ENCODE results near the gene ARHGEF11. TPM values are rescaled to one million over a fixed set of nuclear protein-coding genes. Genes with fewer than 3 reads are reported as not detected.

The ARHGEF11 gene, protein sequence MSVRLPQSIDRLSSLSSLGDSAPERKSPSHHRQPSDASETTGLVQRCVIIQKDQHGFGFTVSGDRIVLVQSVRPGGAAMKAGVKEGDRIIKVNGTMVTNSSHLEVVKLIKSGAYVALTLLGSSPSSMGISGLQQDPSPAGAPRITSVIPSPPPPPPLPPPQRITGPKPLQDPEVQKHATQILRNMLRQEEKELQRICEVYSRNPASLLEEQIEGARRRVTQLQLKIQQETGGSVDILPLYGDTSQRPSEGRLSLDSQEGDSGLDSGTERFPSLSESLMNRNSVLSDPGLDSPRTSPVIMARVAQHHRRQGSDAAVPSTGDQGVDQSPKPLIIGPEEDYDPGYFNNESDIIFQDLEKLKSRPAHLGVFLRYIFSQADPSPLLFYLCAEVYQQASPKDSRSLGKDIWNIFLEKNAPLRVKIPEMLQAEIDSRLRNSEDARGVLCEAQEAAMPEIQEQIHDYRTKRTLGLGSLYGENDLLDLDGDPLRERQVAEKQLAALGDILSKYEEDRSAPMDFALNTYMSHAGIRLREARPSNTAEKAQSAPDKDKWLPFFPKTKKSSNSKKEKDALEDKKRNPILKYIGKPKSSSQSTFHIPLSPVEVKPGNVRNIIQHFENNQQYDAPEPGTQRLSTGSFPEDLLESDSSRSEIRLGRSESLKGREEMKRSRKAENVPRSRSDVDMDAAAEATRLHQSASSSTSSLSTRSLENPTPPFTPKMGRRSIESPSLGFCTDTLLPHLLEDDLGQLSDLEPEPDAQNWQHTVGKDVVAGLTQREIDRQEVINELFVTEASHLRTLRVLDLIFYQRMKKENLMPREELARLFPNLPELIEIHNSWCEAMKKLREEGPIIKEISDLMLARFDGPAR (N-terminal part only)
- 10 to 100 TPM; 25.8 to 54.9 (median 38.8) TPM for total RNA-seq
- 10 to 100 TPM; 30.4 to 32.1 TPM for polyA plus RNA-seq
- total RNA-seq: 82.9 reads per million, percentile 81 among the genes with 10 or more reads in this experiment

- DNase-seq (peak in 6 of 9 donors; percentile 7 to 60 (median 10)), ATAC-seq (peak; percentile 73)
- peak within 1 kb of the TSS; percentile 88 to 99 (median 92) for H3K4me3 Mint-ChIP-seq
- Histone ChIP-seq H3K27ac (ENCODE audit: low read depth, low read length) (no peak within 1 kb of the TSS), H3K27me3 (ENCODE audit: control insufficient read depth in 2 of 2, insufficient read depth in 2 of 2, low read length in 2 of 2) (peaks cover 14 to 15% of the 10 kb centered on the region in 2 donors), H3K4me1 (ENCODE audit: control insufficient read depth in 2 of 2, insufficient read depth in 2 of 2, low read length in 2 of 2) (peaks cover 0 to 4% of the 10 kb centered on the region in 2 donors), H3K36me3 (ENCODE audit: control insufficient read depth in 2 of 3, insufficient read depth in 3 of 3, low read length in 3 of 3) (no peaks in the 10 kb centered on the region), H3K9me3 (ENCODE audit: control insufficient read depth in 2 of 3, low read length in 3 of 3) (no peaks in the 10 kb centered on the region), H3K4me3 (ENCODE audit: low read length) (peak within 1 kb of the TSS; percentile 13)
- H3K4me1 Mint-ChIP-seq: peaks cover 6 to 20% (median 17%) of the 10 kb centered on the region in 7 donors
- peak within 1 kb of the TSS in 3 of 9 donors; percentile 2 to 61 (median 47) for H3K27ac Mint-ChIP-seq
- intact Hi-C loops (cut with micrococcal nuclease): no loop called here
- H3K36me3 Mint-ChIP-seq: peaks cover 0 to 7% (median 2%) of the 10 kb centered on the region in 5 donors
- ChIA-PET CTCF (no interaction called here), POLR2A (no interaction called here)
- peaks cover 72 to 89% (median 80%) of the 10 kb centered on the region in 5 donors for H3K27me3 Mint-ChIP-seq
- H3K9me3 Mint-ChIP-seq: peaks cover 0 to 5% (median 0%) of the 10 kb centered on the region in 11 donors
Measured at GRCh38 chr1:157045250-157046218, at the start of gene ARHGEF11. ARHGEF11 (minus strand) TSS chr1:157045742; CDS start chr1:157044330, 1,412 bp downstream.

GRCh38 chr1:157095091-157095490, 49.5 kb upstream of the ARHGEF11 start:
- Histone ChIP-seq H3K4me1 (ENCODE audit: control insufficient read depth in 2 of 2, insufficient read depth in 2 of 2, low read length in 2 of 2) (peaks cover 0 to 4% of the 10 kb centered on the region in 2 donors), H3K4me3 (ENCODE audit: low read length) (no peak overlapping the region), H3K27ac (ENCODE audit: low read depth, low read length) (no peak overlapping the region), H3K36me3 (ENCODE audit: control insufficient read depth in 2 of 3, insufficient read depth in 3 of 3, low read length in 3 of 3) (no peaks in the 10 kb centered on the region), H3K27me3 (ENCODE audit: control insufficient read depth in 2 of 2, insufficient read depth in 2 of 2, low read length in 2 of 2) (no peaks in the 10 kb centered on the region), H3K9me3 (ENCODE audit: control insufficient read depth in 2 of 3, low read length in 3 of 3) (no peaks in the 10 kb centered on the region)
- Mint-ChIP-seq H3K4me3 (no peak overlapping the region), H3K4me1 (peaks cover 0 to 8% (median 0%) of the 10 kb centered on the region in 7 donors), H3K9me3 (no peaks in the 10 kb centered on the region), H3K36me3 (no peaks in the 10 kb centered on the region), H3K27ac (no peak overlapping the region), H3K27me3 (peaks cover 0 to 3% (median 0%) of the 10 kb centered on the region in 5 donors)
- CTCF ChIA-PET: interaction anchor here (11.3 kb wide), 1 partner anchor 59 kb away, joined by 292 read pairs; no protein-coding TSS in a partner anchor
- DNase-seq (no peak), ATAC-seq (no peak)
- POLR2A ChIA-PET: no interaction called here
- intact Hi-C loops (cut with micrococcal nuclease): loop anchor here in 1 of 2 donors (10.0 kb wide), 1 partner anchor 390 kb away; no protein-coding TSS in a partner anchor

GRCh38 chr1:157092831-157093230, 47.3 kb upstream of the ARHGEF11 start:
- Mint-ChIP-seq H3K36me3 (no peaks in the 10 kb centered on the region), H3K4me3 (no peak overlapping the region), H3K27me3 (peaks cover 0 to 11% (median 0%) of the 10 kb centered on the region in 5 donors), H3K4me1 (peaks cover 0 to 8% (median 0%) of the 10 kb centered on the region in 7 donors), H3K9me3 (no peaks in the 10 kb centered on the region), H3K27ac (no peak overlapping the region)
- ATAC-seq (no peak), DNase-seq (no peak)
- no peak overlapping the region for H3K4me3 ChIP-seq (ENCODE audit: low read length)
- peaks cover 0 to 4% of the 10 kb centered on the region in 2 donors for H3K4me1 ChIP-seq (ENCODE audit: control insufficient read depth in 2 of 2, insufficient read depth in 2 of 2, low read length in 2 of 2)
- intact Hi-C loops (cut with micrococcal nuclease): loop anchor here (5.0 to 10.0 kb wide), 2 partner anchors 44 to 392 kb away; partner anchors contain the start of gene ETV3 (in 1 of the 2)
- no peaks in the 10 kb centered on the region for H3K9me3 ChIP-seq (ENCODE audit: control insufficient read depth in 2 of 3, low read length in 3 of 3)
- ChIA-PET CTCF (interaction anchor here (11.3 kb wide), 1 partner anchor 61 kb away, joined by 292 read pairs; no protein-coding TSS in a partner anchor), POLR2A (no interaction called here)
- no peak overlapping the region for H3K27ac ChIP-seq (ENCODE audit: low read depth, low read length)
- H3K27me3 ChIP-seq (ENCODE audit: control insufficient read depth in 2 of 2, insufficient read depth in 2 of 2, low read length in 2 of 2): no peaks in the 10 kb centered on the region
- H3K36me3 ChIP-seq (ENCODE audit: control insufficient read depth in 2 of 3, insufficient read depth in 3 of 3, low read length in 3 of 3): no peaks in the 10 kb centered on the region

- H3K4me1 Mint-ChIP-seq: peaks cover 0 to 8% (median 0%) of the 10 kb centered on the region in 7 donors
- Histone ChIP-seq H3K36me3 (ENCODE audit: control insufficient read depth in 2 of 3, insufficient read depth in 3 of 3, low read length in 3 of 3) (no peaks in the 10 kb centered on the region), H3K27me3 (ENCODE audit: control insufficient read depth in 2 of 2, insufficient read depth in 2 of 2, low read length in 2 of 2) (no peaks in the 10 kb centered on the region), H3K4me3 (ENCODE audit: low read length) (no peak overlapping the region), H3K27ac (ENCODE audit: low read depth, low read length) (no peak overlapping the region), H3K9me3 (ENCODE audit: control insufficient read depth in 2 of 3, low read length in 3 of 3) (no peaks in the 10 kb centered on the region), H3K4me1 (ENCODE audit: control insufficient read depth in 2 of 2, insufficient read depth in 2 of 2, low read length in 2 of 2) (peaks cover 0 to 4% of the 10 kb centered on the region in 2 donors)
- DNase-seq (no peak), ATAC-seq (no peak)
- POLR2A ChIA-PET: interaction anchor here (1.4 kb wide), 1 partner anchor 43 kb away, joined by 4 read pairs; no protein-coding TSS in a partner anchor
- intact Hi-C loops (cut with micrococcal nuclease): loop anchor here (5.0 to 10.0 kb wide), 2 partner anchors 46 to 393 kb away; partner anchors contain the start of gene ETV3 (in 1 of the 2)
- H3K36me3 Mint-ChIP-seq: no peaks in the 10 kb centered on the region
- CTCF ChIA-PET: interaction anchor here (1.8 to 11.3 kb wide), 3 partner anchors 11 to 62 kb away, joined by 7 to 292 read pairs (median 10); no protein-coding TSS in a partner anchor
- H3K9me3 Mint-ChIP-seq: no peaks in the 10 kb centered on the region
- H3K27me3 Mint-ChIP-seq: peaks cover 0 to 11% (median 0%) of the 10 kb centered on the region in 5 donors
- H3K27ac Mint-ChIP-seq: no peak overlapping the region
- H3K4me3 Mint-ChIP-seq: no peak overlapping the region
Measured at GRCh38 chr1:157091668-157092273, 46.2 kb upstream of the ARHGEF11 start.

- Mint-ChIP-seq H3K4me3 (no peak overlapping the region), H3K27me3 (peaks cover 0 to 11% (median 0%) of the 10 kb centered on the region in 5 donors), H3K9me3 (no peaks in the 10 kb centered on the region), H3K27ac (no peak overlapping the region), H3K4me1 (peaks cover 0 to 8% (median 0%) of the 10 kb centered on the region in 7 donors), H3K36me3 (no peaks in the 10 kb centered on the region)
- no peaks in the 10 kb centered on the region for H3K9me3 ChIP-seq (ENCODE audit: control insufficient read depth in 2 of 3, low read length in 3 of 3)
- no peak for ATAC-seq
- intact Hi-C loops (cut with micrococcal nuclease): loop anchor here (5.0 to 10.0 kb wide), 2 partner anchors 46 to 394 kb away; partner anchors contain the start of gene ETV3 (in 1 of the 2)
- ChIA-PET CTCF (interaction anchor here (0.6 to 11.3 kb wide), 9 partner anchors 10 to 545 kb away, joined by 3 to 292 read pairs (median 5); no protein-coding TSS in a partner anchor), POLR2A (interaction anchor here (1.4 kb wide), 1 partner anchor 44 kb away, joined by 4 read pairs; no protein-coding TSS in a partner anchor)
- no peak for DNase-seq
- H3K27me3 ChIP-seq (ENCODE audit: control insufficient read depth in 2 of 2, insufficient read depth in 2 of 2, low read length in 2 of 2): no peaks in the 10 kb centered on the region
- no peak overlapping the region for H3K4me3 ChIP-seq (ENCODE audit: low read length)
- peaks cover 0 to 4% of the 10 kb centered on the region in 2 donors for H3K4me1 ChIP-seq (ENCODE audit: control insufficient read depth in 2 of 2, insufficient read depth in 2 of 2, low read length in 2 of 2)
- no peaks in the 10 kb centered on the region for H3K36me3 ChIP-seq (ENCODE audit: control insufficient read depth in 2 of 3, insufficient read depth in 3 of 3, low read length in 3 of 3)
- no peak overlapping the region for H3K27ac ChIP-seq (ENCODE audit: low read depth, low read length)
Measured at GRCh38 chr1:157091186-157091585, 45.6 kb upstream of the ARHGEF11 start.
